ENCODE results near the gene TMEM33. TPM values are rescaled to one million over a fixed set of nuclear protein-coding genes. Genes with fewer than 3 reads are reported as not detected.
A peak's percentile ranks its signal among the peaks of the same experiment; 100 is the strongest.

The TMEM33 gene
- total RNA-seq = 10 to 100 TPM; 35.7 to 52.7 (median 42.0) TPM

- TF ChIP-seq CTCF (IDR thresholded peaks at IDR 0.05) = peak in 1 of 3 donors; percentile 25
- TF ChIP-seq POLR2A (IDR thresholded peaks at IDR 0.05) = peak; percentile 70
- peak; percentile 69 to 85 (median 76) for TF ChIP-seq POLR2AphosphoS5 (IDR thresholded peaks at IDR 0.05)
- Histone ChIP-seq H3K4me1 (peaks cover 0 to 10% of the 10 kb centered on the region in 2 donors), H3K9me3 (no peaks in the 10 kb centered on the region), H3K4me3 (peak within 1 kb of the TSS; percentile 77 to 87 (median 83)), H3K27me3 (no peaks in the 10 kb centered on the region), H3K36me3 (no peaks in the 10 kb centered on the region), H3K27ac (peak within 1 kb of the TSS; percentile 80 to 81)
- intact Hi-C loops (cut with DNase I; ENCODE audit: low total_unique reads) = no loop called here
- peak; percentile 76 to 77 for DNase-seq (ENCODE audit: low spot score in 2 of 2)
These were observed at the start of gene TMEM33 for GRCh38 chr4:41934901-41935651. Gene TMEM33, plus strand, starts transcription at chr4:41935429. Its CDS starts 56 bp downstream, at chr4:41935485.

- Histone ChIP-seq H3K9me3 (no peaks in the 10 kb centered on the region), H3K4me1 (peaks cover 0 to 12% of the 10 kb centered on the region in 2 donors), H3K27ac (no peak overlapping the region), H3K4me3 (no peak overlapping the region), H3K36me3 (no peaks in the 10 kb centered on the region), H3K27me3 (peaks cover 0 to 22% of the 10 kb centered on the region in 2 donors)
- intact Hi-C loops (cut with DNase I; ENCODE audit: low total_unique reads) = loop anchor here (10.0 kb wide), 2 partner anchors 471 to 631 kb away; partner anchors contain the start of gene UCHL1
- TF ChIP-seq POLR2AphosphoS5 (IDR thresholded peaks at IDR 0.05) = no peak
- TF ChIP-seq POLR2A (IDR thresholded peaks at IDR 0.05) = no peak
- TF ChIP-seq CTCF (IDR thresholded peaks at IDR 0.05) = no peak
- DNase-seq (ENCODE audit: low spot score in 2 of 2) = no peak
These were observed 49.8 kb upstream of the TMEM33 start for GRCh38 chr4:41885456-41885855.

GRCh38 chr4:41887277-41887676, 48.0 kb upstream of the TMEM33 start:
- H3K9me3 ChIP-seq = no peaks in the 10 kb centered on the region
- DNase-seq (ENCODE audit: low spot score in 2 of 2) = no peak
- peaks cover 0 to 6% of the 10 kb centered on the region in 2 donors for H3K27me3 ChIP-seq
- intact Hi-C loops (cut with DNase I; ENCODE audit: low total_unique reads) = loop anchor here (10.0 kb wide), 2 partner anchors 472 to 632 kb away; partner anchors contain the start of gene UCHL1
- no peak overlapping the region for H3K27ac ChIP-seq
- no peak overlapping the region for H3K4me3 ChIP-seq
- H3K4me1 ChIP-seq = no peaks in the 10 kb centered on the region
- TF ChIP-seq POLR2A (IDR thresholded peaks at IDR 0.05) (no peak), POLR2AphosphoS5 (IDR thresholded peaks at IDR 0.05) (no peak), CTCF (IDR thresholded peaks at IDR 0.05) (no peak)
- H3K36me3 ChIP-seq = no peaks in the 10 kb centered on the region

GRCh38 chr4:41887821-41888686, 47.2 kb upstream of the TMEM33 start:
- Histone ChIP-seq H3K4me1 (no peaks in the 10 kb centered on the region), H3K27me3 (peaks cover 0 to 3% of the 10 kb centered on the region in 2 donors), H3K36me3 (no peaks in the 10 kb centered on the region), H3K9me3 (no peaks in the 10 kb centered on the region), H3K4me3 (no peak overlapping the region), H3K27ac (no peak overlapping the region)
- no peak for TF ChIP-seq POLR2A (IDR thresholded peaks at IDR 0.05)
- TF ChIP-seq POLR2AphosphoS5 (IDR thresholded peaks at IDR 0.05) = no peak
- peak; percentile 45 to 63 (median 59) for TF ChIP-seq CTCF (IDR thresholded peaks at IDR 0.05)
- intact Hi-C loops (cut with DNase I; ENCODE audit: low total_unique reads) = loop anchor here (10.0 kb wide), 2 partner anchors 473 to 633 kb away; partner anchors contain the start of gene UCHL1
- DNase-seq (ENCODE audit: low spot score in 2 of 2) = peak in 1 of 2 donors; percentile 50
